GM12878 (cell line): Measurements from ENCODE around the gene APCDD1L. TPM values are rescaled to one million over a fixed set of nuclear protein-coding genes. Genes with fewer than 3 reads are reported as not detected.
A peak's percentile ranks its signal among the peaks of the same experiment; 100 is the strongest.

Experiments
- ATAC-seq: fragments of 200-7000 bp; cut with Tn5 transposase; 3 replicates; pipeline ENCODE4 v1.9.1; 2020; ENCODE audit warnings: mild to moderate bottlenecking, moderate library complexity
- BruUV-seq: library from RNA; stranded (reverse); fragments of 400-500 nt; replicated peaks from 2 replicates; lab custom pipeline; 2021; lab: Mats Ljungman, UMichigan
- CTCF ChIA-PET: fragments of 300-600 bp; sonication (Branson Sonifier 250); formaldehyde crosslinking; extraction: SDS; loops from one replicate; lab custom pipeline; 2021; ENCODE audit warnings: inconsistent platforms; lab: Yijun Ruan, JAX
- POLR2A ChIA-PET: fragments of 350-600 bp; formaldehyde crosslinking; extraction: SDS; loops from one replicate; lab custom pipeline; 2021; ENCODE audit warnings: inconsistent platforms; lab: Charles Lee
- RAD21 ChIA-PET: fragments of 300-600 bp; sonication (Branson Sonifier 250); formaldehyde crosslinking; loops from one replicate; lab custom pipeline; 2023; ENCODE audit warnings: antibody characterized with exemption; ENCODE audit not compliant: unreplicated experiment; lab: Charles Lee
- SMC1A ChIA-PET: fragments of 300-600 bp; sonication (Branson Sonifier 250); formaldehyde crosslinking; loops from one replicate; lab custom pipeline; 2023; ENCODE audit not compliant: unreplicated experiment, uncharacterized antibody; lab: Charles Lee
- DNase-seq: peaks from one replicate; pipeline ENCODE4 v3.0.0-alpha.2; 2011; ENCODE audit warnings: low read depth, low spot score
- FAIRE-seq: peaks from 3 replicates; lab custom pipeline; 2011; peaks lifted over from hg19 to GRCh38; lab: Jason Lieb, UNC
- H2AFZ ChIP-seq: 2 replicates; pipeline ENCODE4 v1.6.0; 2011; ENCODE audit warnings: low read depth, low read length, control low read depth; ENCODE audit not compliant: control insufficient read depth
- H3K27ac ChIP-seq: 2 replicates; pipeline ENCODE4 v1.5.1; 2011; ENCODE audit warnings: control low read depth; ENCODE audit not compliant: control insufficient read depth, insufficient read depth
- H3K27me3 ChIP-seq, 2 experiments: replicated peaks in 1 of 2; 2 replicates each; pipeline versions ENCODE4 v1.6.0 to v1.6.1; 2011; ENCODE audit warnings: low read length in 1 of 2; ENCODE audit not compliant: control insufficient read depth in 2 of 2, insufficient read depth in 2 of 2
- H3K36me3 ChIP-seq, 2 experiments: 2 replicates each; pipeline ENCODE4 v1.5.1; 2011; ENCODE audit warnings: low read length in 1 of 2; ENCODE audit not compliant: control insufficient read depth in 2 of 2, insufficient read depth in 2 of 2
- H3K4me1 ChIP-seq: 2 replicates; pipeline ENCODE4 v1.6.1; 2011; ENCODE audit warnings: mild to moderate bottlenecking, low read length, moderate library complexity, mixed read lengths; ENCODE audit not compliant: control insufficient read depth, insufficient read depth
- H3K4me2 ChIP-seq: 2 replicates; pipeline ENCODE4 v1.6.0; 2011; ENCODE audit warnings: control low read depth; ENCODE audit not compliant: control insufficient read depth, insufficient read depth
- H3K4me3 ChIP-seq: fragments of 200-600 bp; sonication (generic); 2 replicates; pipeline ENCODE4 v1.5.1; 2016
- H3K79me2 ChIP-seq: 2 replicates; pipeline ENCODE4 v1.6.0; 2011; ENCODE audit warnings: low read length; ENCODE audit not compliant: control insufficient read depth, insufficient read depth
- H3K9ac ChIP-seq: 2 replicates; pipeline ENCODE4 v1.8.0; 2011; ENCODE audit warnings: low read length, control low read depth, mixed read lengths; ENCODE audit not compliant: control insufficient read depth, insufficient read depth
- H3K9me3 ChIP-seq: replicated peaks from 3 replicates; pipeline ENCODE4 v1.5.1; 2011; ENCODE audit warnings: mild to moderate bottlenecking, low read length; ENCODE audit not compliant: control insufficient read depth, insufficient read depth
- H4K20me1 ChIP-seq: 2 replicates; pipeline ENCODE4 v1.6.0; 2011; ENCODE audit not compliant: control insufficient read depth, insufficient read depth
- BACH1 ChIP-seq: fragments of 450-650 bp; IDR thresholded peaks from 2 replicates; pipeline ENCODE4 v1.6.1; 2017; ENCODE audit warnings: mild to moderate bottlenecking, borderline replicate concordance
- CBX5 ChIP-seq: sonication (generic); IDR thresholded peaks from 2 replicates; pipeline ENCODE4 v1.6.1; 2016; ENCODE audit warnings: low read depth, moderate library complexity, mild to moderate bottlenecking, inconsistent platforms
- MYB ChIP-seq: fragments of 150-350 bp; IDR thresholded peaks from 2 replicates; pipeline ENCODE4 v1.6.1; 2014; ENCODE audit warnings: mild to moderate bottlenecking, low read depth, low read length, borderline replicate concordance
- SPI1 ChIP-seq: IDR thresholded peaks from 2 replicates; pipeline ENCODE4 v1.6.1; 2011; ENCODE audit warnings: low read depth, mild to moderate bottlenecking, low read length, moderate library complexity, borderline replicate concordance; ENCODE audit not compliant: insufficient read depth
- WGBS: methylation state at CpG from one replicate; pipeline ENCODE4 v1.1.6; 2016; ENCODE audit warnings: low lambda C conversion rate; ENCODE audit not compliant: insufficient replicate concordance, insufficient coverage; ENCODE audit errors: missing lambda C conversion rate; 5-methylcytosine and 5-hydroxymethylcytosine counted together
- in situ Hi-C: fragments of 300-500 bp; cut with MboI; formaldehyde crosslinking; loops from 9 replicates; pipeline ENCODE4 v1.14.3; 2018; ENCODE audit warnings: mixed read lengths
- intact Hi-C: fragments of 100-400 bp; cut with micrococcal nuclease; formaldehyde crosslinking; loops from one replicate; pipeline ENCODE4 v1.14.2; 2022; ENCODE audit not compliant: unreplicated experiment
- polyA plus RNA-seq, 11 experiments: library from polyadenylated mRNA; depleted of rRNA in 4 of 11; unstranded in 6 of 11; stranded (reverse) in 5 of 11; fragments of >200 nt; fragmentation: Nextera tagmentation in 4 of 11; fragmentation: Illumina TruSeq in 1 of 11; extraction: Ambion mirVana in 4 of 11; extraction: Trizol in 1 of 11; gene quantifications; 1 replicate in 1 of 11; 2 replicates in 10 of 11; pipeline versions ENCODE4 v1.2.1 to v1.2.3, GENCODE V29; 2011 to 2016; ENCODE audit warnings: inconsistent platforms in 2 of 11, missing spikeins in 2 of 11, low read depth in 1 of 11
- total RNA-seq, 4 experiments: library from RNA; depleted of rRNA in 3 of 4; stranded (reverse); fragments of >200 nt in 3 of 4; fragmentation: Illumina TruSeq in 1 of 4; extraction: Trizol in 1 of 4; gene quantifications; 2 replicates each; pipeline versions ENCODE4 v1.2.1 to v1.2.3, GENCODE V29; 2013 to 2021

Gene APCDD1L
- total and polyA plus RNA-seq, 10 of the 15 experiments (the other 5 are each of a cell fraction or from before 2014, with no cell fraction given): 0.14 to 0.50 TPM; not detected in 8

- FAIRE-seq: no peak
- intact Hi-C loops (no loop called here), in situ Hi-C loops (no loop called here)
- Histone ChIP-seq H3K27ac (no peak overlapping the region), H3K36me3 (no peaks in the 10 kb centered on the region), H3K27me3 (no peaks in the 10 kb centered on the region; a peak in 1 of 4 replicates), H3K4me1 (no peaks in the 10 kb centered on the region), H3K79me2 (no peaks in the 10 kb centered on the region), H3K9ac (no peak overlapping the region), H3K4me2 (no peak overlapping the region), H3K4me3 (no peak overlapping the region)
- ChIA-PET SMC1A (no interaction called here), CTCF (interaction anchor here (0.9 kb wide), 1 partner anchor 11 kb away, joined by 4 read pairs; no protein-coding TSS in a partner anchor), RAD21 (no interaction called here)
- BruUV-seq: no TSS peak
- no peak for DNase-seq
- ATAC-seq: no peak
- WGBS: 39% methylated on average over 7 of the region's 7 CpGs
- TF ChIP-seq MYB: no peak
- 0 out of 2 replicates have a peak, but pooled peaks have one; percentile 16 for TF ChIP-seq SPI1
- TF ChIP-seq, all 136 proteins: peak for 1
- POLR2A ChIA-PET: no interaction called here
- Histone ChIP-seq H2AFZ (no peak overlapping the region), H4K20me1 (no peaks in the 10 kb centered on the region), H3K9me3 (peaks cover 3% of the 10 kb centered on the region; the same call in 2 of the 3 replicates)
These were observed 23.0 kb downstream of the APCDD1L start for GRCh38 chr20:58492074-58492718.

- no peak overlapping the region for H3K4me3 ChIP-seq
- WGBS: 0% methylated on average over 1 of the region's 1 CpG
- intact Hi-C loops (no loop called here), in situ Hi-C loops (no loop called here)
- peaks cover 7% of the 10 kb centered on the region for H3K9me3 ChIP-seq
- H3K27ac ChIP-seq: no peak overlapping the region
- H3K4me2 ChIP-seq: no peak overlapping the region
- no peaks in the 10 kb centered on the region for H4K20me1 ChIP-seq
- H3K27me3 ChIP-seq: no peaks in the 10 kb centered on the region
- CTCF ChIA-PET: no interaction called here
- SMC1A ChIA-PET: no interaction called here
- FAIRE-seq (no peak), ATAC-seq (no peak), DNase-seq (no peak)
- no peak overlapping the region for H3K9ac ChIP-seq
- no peaks in the 10 kb centered on the region for H3K79me2 ChIP-seq
- H3K36me3 ChIP-seq: no peaks in the 10 kb centered on the region
- H3K4me1 ChIP-seq: no peaks in the 10 kb centered on the region
- TF ChIP-seq CBX5 (0 out of 2 replicates have a peak, but pooled peaks have one; percentile 52), BACH1 (no peak)
- POLR2A ChIA-PET: no interaction called here
- no TSS peak for BruUV-seq
- no peak overlapping the region for H2AFZ ChIP-seq
- RAD21 ChIA-PET: no interaction called here
These were observed 29.0 kb downstream of the APCDD1L start for GRCh38 chr20:58486207-58486606.
